ELF-1 (cell line): Measurements from ENCODE around the gene CALR3.

Experiments used
- DNase-seq: peaks from one replicate; pipeline ENCODE4 v3.0.0-alpha.2; 2016; ENCODE audit warnings: low read depth, low spot score

Gene CALR3

DNA sequence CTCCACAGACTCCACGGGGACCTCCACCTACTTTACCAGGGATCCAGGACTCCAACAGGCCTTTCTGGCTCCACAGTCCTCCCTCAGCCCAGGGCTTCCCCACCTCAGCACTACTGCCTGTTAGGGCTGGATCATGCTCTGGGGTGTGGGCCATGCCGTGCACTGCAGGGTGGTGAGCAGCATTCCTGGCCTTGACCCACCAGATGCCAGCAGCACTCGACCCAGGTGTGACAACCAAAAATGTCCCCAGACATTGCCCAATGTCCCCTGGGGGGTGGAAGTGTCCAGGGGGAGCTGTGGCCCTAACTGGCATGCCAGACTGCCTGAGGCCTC lies 66.2 kb downstream of the CALR3 start:
- DNase-seq: no peak

DNA sequence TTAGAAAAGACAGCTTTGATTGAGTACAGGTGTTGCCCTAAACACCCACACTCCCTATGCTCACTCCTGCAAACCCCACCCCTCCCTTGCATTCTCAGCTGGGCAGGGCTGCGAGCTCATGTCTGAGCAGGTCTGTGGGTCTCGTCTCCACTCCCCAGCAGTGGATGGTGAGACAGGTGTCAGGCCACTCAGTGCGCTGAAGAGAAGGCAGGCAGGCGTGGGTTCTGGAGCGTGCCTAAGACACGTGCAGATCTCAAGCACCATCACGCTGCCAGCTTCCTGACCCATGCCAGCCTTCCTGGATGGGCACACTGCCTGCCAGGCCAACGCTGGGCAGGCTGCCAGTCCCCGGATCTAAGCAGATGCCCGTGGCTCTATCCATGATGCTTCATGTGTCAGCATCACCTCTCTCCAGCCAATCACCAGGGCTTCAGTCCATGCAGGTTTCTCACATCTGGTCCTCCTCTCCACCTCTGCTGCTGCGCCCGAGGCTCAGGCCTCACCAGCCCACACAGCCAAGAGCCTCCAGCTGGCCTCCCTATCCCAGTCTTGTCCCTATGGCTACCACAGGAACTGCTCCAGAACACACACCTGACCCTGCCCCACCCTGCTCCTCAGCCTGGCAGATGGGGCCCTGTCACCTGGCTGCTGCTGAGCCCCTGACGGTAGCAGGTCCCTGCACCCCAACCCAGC lies 66.8 kb downstream of the CALR3 start:
- DNase-seq: no peak
